Adipose tissue (tissue), 3 donors: ENCODE results near the gene OR4D1. TPM values are rescaled to one million over a fixed set of nuclear protein-coding genes. Genes with fewer than 3 reads are reported as not detected.

ENCODE experiments used
- polyA plus RNA-seq, 3 donors: library from polyadenylated mRNA; stranded (reverse); fragments of 200-250 nt; gene quantifications; one replicate each; pipeline ENCODE4 v1.2.3, GENCODE V29; 2013
- donor health status: healthy with polysubstance abuse.
- donor health status: Bipolar disorder and iron deficiency.
- donor health status: healthy.

The OR4D1 gene
- polyA plus RNA-seq, 3 donors: 0.01 to 0.11 TPM; not detected in 1

Other genes starting within 250 kb of the OR4D1 start
- 10 to 100 TPM; 14.6 to 46.2 (median 23.0) TPM for gene CUEDC1, start 193.0 kb upstream of the OR4D1 start, polyA plus RNA-seq
- gene VEZF1, start 160.1 kb upstream of the OR4D1 start, polyA plus RNA-seq: 10 to 100 TPM; 18.2 to 23.9 (median 20.8) TPM
- gene SRSF1, start 141.1 kb upstream of the OR4D1 start, polyA plus RNA-seq: 100 to 1,000 TPM in 2 of 3 donors, 10 to 100 TPM in 1; 43.4 to 130 (median 111) TPM
- 10 to 100 TPM; 11.1 to 39.3 (median 16.7) TPM for gene DYNLL2, start 65.0 kb upstream of the OR4D1 start, polyA plus RNA-seq
- gene OR4D2, start 18.6 kb downstream of the OR4D1 start, polyA plus RNA-seq: not detected
- gene EPX, start 44.3 kb downstream of the OR4D1 start, polyA plus RNA-seq: not detected
- gene MKS1, start 70.9 kb downstream of the OR4D1 start, polyA plus RNA-seq: 1 to 10 TPM; 7.0 to 8.9 (median 8.2) TPM
- 1 to 10 TPM in 1 of 3 donors, under 1 TPM in 1, not detected in 1; 0.07 to 1.3 TPM for gene LPO, start 90.2 kb downstream of the OR4D1 start, polyA plus RNA-seq
- 1 to 10 TPM in 1 of 3 donors, under 1 TPM in 2; 0.15 to 1.0 (median 0.34) TPM for gene MPO, start 132.6 kb downstream of the OR4D1 start, polyA plus RNA-seq
- 10 to 100 TPM in 1 of 3 donors, 1 to 10 TPM in 2; 4.4 to 11.9 (median 5.3) TPM for gene TSPOAP1, start 180.4 kb downstream of the OR4D1 start, polyA plus RNA-seq
- 10 to 100 TPM; 30.6 to 91.4 (median 67.8) TPM for gene SUPT4H1, start 203.8 kb downstream of the OR4D1 start, polyA plus RNA-seq